K562 (cell line): Measurements from ENCODE around the gene CD164L2. TPM values are rescaled to one million over a fixed set of nuclear protein-coding genes. Genes with fewer than 3 reads are reported as not detected.
A peak's percentile ranks its signal among the peaks of the same experiment; 100 is the strongest.

Experiments used
- PHF20 ChIP-seq: fragments of 450-650 bp; IDR thresholded peaks from 2 replicates; pipeline ENCODE4 v1.6.1; 2018; ENCODE audit not compliant: partially characterized antibody
- RAD21 ChIP-seq, 2 experiments: fragments of 250-450 bp in 1 of 2; fragments of 450-650 bp in 1 of 2; sonication (Bioruptor Pico) in 1 of 2; formaldehyde crosslinking in 1 of 2; IDR thresholded peaks in 1 of 2; conservative IDR thresholded peaks in 1 of 2; 2 replicates each; pipeline versions ENCODE4 v1.4.0 to v1.8.0; 2020 to 2022; ENCODE audit warnings: mild to moderate bottlenecking in 2 of 2, moderate library complexity in 1 of 2
- RB1 ChIP-seq: fragments of 450-650 bp; IDR thresholded peaks from 2 replicates; pipeline ENCODE4 v1.6.1; 2017; ENCODE audit warnings: low read depth, mild to moderate bottlenecking
- RCOR1 ChIP-seq, 2 experiments: IDR thresholded peaks; 2 replicates each; pipeline ENCODE4 v1.6.1; 2012; ENCODE audit warnings: low read depth in 2 of 2, low read length in 2 of 2, borderline replicate concordance in 1 of 2, improper control_type of control experiment in 1 of 2
- SMC3 ChIP-seq: conservative IDR thresholded peaks from 2 replicates; pipeline ENCODE4 v1.6.1; 2011; ENCODE audit warnings: low read depth, low read length, improper control_type of control experiment; ENCODE audit not compliant: insufficient read depth
- SPI1 ChIP-seq: IDR thresholded peaks from 2 replicates; pipeline ENCODE4 v1.6.1; 2011; ENCODE audit warnings: low read depth, low read length, control low read depth, borderline replicate concordance
- SRSF1 ChIP-seq: fragments of 200-400 bp; formaldehyde crosslinking; IDR thresholded peaks from 2 replicates; pipeline ENCODE4 v1.6.1; 2017; ENCODE audit warnings: mild to moderate bottlenecking, low read depth, low read length, moderate library complexity
- SUPT5H ChIP-seq: fragments of 450-650 bp; IDR thresholded peaks from 2 replicates; pipeline ENCODE4 v1.6.1; 2016
- YY1 ChIP-seq, 3 experiments: IDR thresholded peaks; 2 replicates each; pipeline ENCODE4 v1.6.1; 2011; ENCODE audit warnings: low read length in 2 of 3, mild to moderate bottlenecking in 2 of 3, moderate library complexity in 2 of 3, borderline replicate concordance in 1 of 3, control low read depth in 1 of 3, low read depth in 1 of 3; ENCODE audit not compliant: insufficient read depth in 3 of 3, insufficient replicate concordance in 2 of 3, control insufficient read depth in 1 of 3, insufficient read length in 1 of 3; ENCODE audit errors: extremely low read depth in 1 of 3
- ZZZ3 ChIP-seq: fragments of 450-650 bp; IDR thresholded peaks from 2 replicates; pipeline ENCODE4 v1.6.1; 2016; ENCODE audit warnings: antibody characterized with exemption, mild to moderate bottlenecking, moderate library complexity
- polyA plus RNA-seq, 8 experiments: library from polyadenylated mRNA; depleted of rRNA in 4 of 8; stranded (reverse) in 5 of 8; unstranded in 3 of 8; fragments of >200 nt; fragmentation: Nextera tagmentation in 2 of 8; fragmentation: Illumina TruSeq in 1 of 8; extraction: Ambion mirVana in 2 of 8; extraction: Trizol in 1 of 8; gene quantifications; 2 replicates each; pipeline versions ENCODE4 v1.2.1 to v1.2.3, GENCODE V29; 2011 to 2014; ENCODE audit warnings: inconsistent platforms in 1 of 8, missing spikeins in 1 of 8
- total RNA-seq, 7 experiments: library from RNA; depleted of rRNA in 6 of 7; stranded (reverse); fragments of >200 nt in 6 of 7; fragmentation: Illumina TruSeq in 2 of 7; extraction: Trizol in 2 of 7; gene quantifications; 2 replicates each; pipeline versions ENCODE4 v1.2.1 to v1.2.3, GENCODE V29; 2011 to 2021; ENCODE audit warnings: low replicate concordance in 1 of 7
- TF ChIP-seq, protein P1 (sequence below), 3 experiments: IDR thresholded peaks in 2 of 3; conservative IDR thresholded peaks in 1 of 3; 2 replicates each; pipeline ENCODE4 v1.5.1; 2011 to 2012; ENCODE audit warnings: low read length in 3 of 3, mild to moderate bottlenecking in 3 of 3, control low read depth in 2 of 3, improper control_type of control experiment in 1 of 3, inconsistent platforms in 1 of 3, low read depth in 1 of 3, mixed read lengths in 1 of 3, moderate library complexity in 1 of 3; ENCODE audit not compliant: insufficient read depth in 2 of 3
- TF ChIP-seq, protein P2 (sequence below): sonication (generic); formaldehyde crosslinking; IDR thresholded peaks from 2 replicates; pipeline ENCODE4 v1.8.0; 2022; ENCODE audit warnings: mild to moderate bottlenecking, missing genetic modification reagents
- TF ChIP-seq, protein P3 (sequence below): IDR thresholded peaks from 2 replicates; pipeline ENCODE4 v1.6.1; 2012; ENCODE audit warnings: low read depth, low read length, improper control_type of control experiment, borderline replicate concordance
- TF ChIP-seq, protein P4 (sequence below), 2 experiments: fragments of 450-650 bp; conservative IDR thresholded peaks; 2 replicates each; pipeline ENCODE4 v1.6.1; 2017; ENCODE audit warnings: mild to moderate bottlenecking in 2 of 2, moderate library complexity in 2 of 2

CD164L2 gene
- total and polyA plus RNA-seq, 9 of the 15 experiments (the other 6 are each of a cell fraction or from before 2014, with no cell fraction given): 0.08 to 0.92 (median 0.38) TPM; not detected in 1

DNA sequence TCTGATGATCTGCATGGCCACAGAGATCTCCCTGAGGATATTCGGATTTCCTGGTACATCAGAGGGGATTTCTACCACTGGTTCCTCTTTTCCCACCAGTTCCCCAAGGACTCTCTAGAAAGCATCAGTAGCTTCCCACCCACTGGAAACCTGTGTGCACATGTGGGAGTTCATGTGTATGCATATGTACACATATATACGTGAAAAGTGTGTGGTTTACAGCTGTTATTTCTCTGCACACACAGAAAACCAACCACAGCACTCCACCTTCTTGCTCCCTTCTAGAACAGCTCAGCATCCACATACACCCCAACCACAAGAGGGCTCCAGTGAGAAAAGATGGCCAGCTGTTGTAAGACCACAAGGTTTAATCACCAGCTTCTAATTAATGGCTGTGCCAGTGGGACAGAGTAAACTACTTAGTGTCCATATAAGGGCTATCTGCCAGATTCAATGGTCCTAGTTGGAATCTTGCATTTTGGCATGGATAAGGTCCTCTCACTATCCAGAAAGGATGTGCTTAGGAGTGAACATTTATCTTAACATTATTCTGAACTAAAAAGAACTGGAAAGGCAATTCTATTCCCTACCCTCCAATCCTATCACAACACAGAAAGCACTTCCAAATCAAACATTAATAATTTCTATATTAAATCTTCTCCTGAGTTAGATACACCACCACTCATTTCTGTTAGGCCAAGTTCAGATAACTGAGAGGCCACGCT lies 33.4 kb upstream of the CD164L2 start (continued):
- TF ChIP-seq, protein P1, sequence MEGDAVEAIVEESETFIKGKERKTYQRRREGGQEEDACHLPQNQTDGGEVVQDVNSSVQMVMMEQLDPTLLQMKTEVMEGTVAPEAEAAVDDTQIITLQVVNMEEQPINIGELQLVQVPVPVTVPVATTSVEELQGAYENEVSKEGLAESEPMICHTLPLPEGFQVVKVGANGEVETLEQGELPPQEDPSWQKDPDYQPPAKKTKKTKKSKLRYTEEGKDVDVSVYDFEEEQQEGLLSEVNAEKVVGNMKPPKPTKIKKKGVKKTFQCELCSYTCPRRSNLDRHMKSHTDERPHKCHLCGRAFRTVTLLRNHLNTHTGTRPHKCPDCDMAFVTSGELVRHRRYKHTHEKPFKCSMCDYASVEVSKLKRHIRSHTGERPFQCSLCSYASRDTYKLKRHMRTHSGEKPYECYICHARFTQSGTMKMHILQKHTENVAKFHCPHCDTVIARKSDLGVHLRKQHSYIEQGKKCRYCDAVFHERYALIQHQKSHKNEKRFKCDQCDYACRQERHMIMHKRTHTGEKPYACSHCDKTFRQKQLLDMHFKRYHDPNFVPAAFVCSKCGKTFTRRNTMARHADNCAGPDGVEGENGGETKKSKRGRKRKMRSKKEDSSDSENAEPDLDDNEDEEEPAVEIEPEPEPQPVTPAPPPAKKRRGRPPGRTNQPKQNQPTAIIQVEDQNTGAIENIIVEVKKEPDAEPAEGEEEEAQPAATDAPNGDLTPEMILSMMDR (IDR thresholded peaks at IDR 0.05 in 2 of 3, conservative IDR thresholded peaks at IDR 0.05 in 1 of 3; ENCODE audit: insufficient read depth in 2 of 3, low read depth in 1 of 3, low read length in 3 of 3): peak; percentile 73 to 81 (median 77)
- peak; percentile 23; the same call in 1 of the 2 replicates for TF ChIP-seq RB1
- no peak for TF ChIP-seq SRSF1
- TF ChIP-seq, protein P2, sequence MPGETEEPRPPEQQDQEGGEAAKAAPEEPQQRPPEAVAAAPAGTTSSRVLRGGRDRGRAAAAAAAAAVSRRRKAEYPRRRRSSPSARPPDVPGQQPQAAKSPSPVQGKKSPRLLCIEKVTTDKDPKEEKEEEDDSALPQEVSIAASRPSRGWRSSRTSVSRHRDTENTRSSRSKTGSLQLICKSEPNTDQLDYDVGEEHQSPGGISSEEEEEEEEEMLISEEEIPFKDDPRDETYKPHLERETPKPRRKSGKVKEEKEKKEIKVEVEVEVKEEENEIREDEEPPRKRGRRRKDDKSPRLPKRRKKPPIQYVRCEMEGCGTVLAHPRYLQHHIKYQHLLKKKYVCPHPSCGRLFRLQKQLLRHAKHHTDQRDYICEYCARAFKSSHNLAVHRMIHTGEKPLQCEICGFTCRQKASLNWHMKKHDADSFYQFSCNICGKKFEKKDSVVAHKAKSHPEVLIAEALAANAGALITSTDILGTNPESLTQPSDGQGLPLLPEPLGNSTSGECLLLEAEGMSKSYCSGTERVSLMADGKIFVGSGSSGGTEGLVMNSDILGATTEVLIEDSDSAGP (CRISPR knock-in tag): no peak
- TF ChIP-seq, protein P3, sequence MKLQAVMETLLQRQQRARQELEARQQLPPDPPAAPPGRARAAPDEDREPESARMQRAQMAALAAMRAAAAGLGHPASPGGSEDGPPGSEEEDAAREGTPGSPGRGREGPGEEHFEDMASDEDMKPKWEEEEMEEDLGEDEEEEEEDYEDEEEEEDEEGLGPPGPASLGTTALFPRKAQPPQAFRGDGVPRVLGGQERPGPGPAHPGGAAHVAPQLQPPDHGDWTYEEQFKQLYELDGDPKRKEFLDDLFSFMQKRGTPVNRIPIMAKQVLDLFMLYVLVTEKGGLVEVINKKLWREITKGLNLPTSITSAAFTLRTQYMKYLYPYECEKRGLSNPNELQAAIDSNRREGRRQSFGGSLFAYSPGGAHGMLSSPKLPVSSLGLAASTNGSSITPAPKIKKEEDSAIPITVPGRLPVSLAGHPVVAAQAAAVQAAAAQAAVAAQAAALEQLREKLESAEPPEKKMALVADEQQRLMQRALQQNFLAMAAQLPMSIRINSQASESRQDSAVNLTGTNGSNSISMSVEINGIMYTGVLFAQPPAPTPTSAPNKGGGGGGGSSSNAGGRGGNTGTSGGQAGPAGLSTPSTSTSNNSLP: peak; percentile 45; the same call in 1 of the 2 replicates
- TF ChIP-seq, protein P4, sequence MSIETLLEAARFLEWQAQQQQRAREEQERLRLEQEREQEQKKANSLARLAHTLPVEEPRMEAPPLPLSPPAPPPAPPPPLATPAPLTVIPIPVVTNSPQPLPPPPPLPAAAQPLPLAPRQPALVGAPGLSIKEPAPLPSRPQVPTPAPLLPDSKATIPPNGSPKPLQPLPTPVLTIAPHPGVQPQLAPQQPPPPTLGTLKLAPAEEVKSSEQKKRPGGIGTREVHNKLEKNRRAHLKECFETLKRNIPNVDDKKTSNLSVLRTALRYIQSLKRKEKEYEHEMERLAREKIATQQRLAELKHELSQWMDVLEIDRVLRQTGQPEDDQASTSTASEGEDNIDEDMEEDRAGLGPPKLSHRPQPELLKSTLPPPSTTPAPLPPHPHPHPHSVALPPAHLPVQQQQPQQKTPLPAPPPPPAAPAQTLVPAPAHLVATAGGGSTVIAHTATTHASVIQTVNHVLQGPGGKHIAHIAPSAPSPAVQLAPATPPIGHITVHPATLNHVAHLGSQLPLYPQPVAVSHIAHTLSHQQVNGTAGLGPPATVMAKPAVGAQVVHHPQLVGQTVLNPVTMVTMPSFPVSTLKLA (conservative IDR thresholded peaks at IDR 0.05): 0 out of 4 replicates have a peak, but pooled peaks of 1 of the 2 experiments have one; percentile 25
- peak; percentile 63 to 80 for TF ChIP-seq RAD21 (CRISPR knock-in tag; conservative IDR thresholded peaks at IDR 0.05 in 1 of 2, IDR thresholded peaks at IDR 0.05 in 1 of 2)
- 0 out of 2 replicates have a peak, but pooled peaks have one; percentile 48 for TF ChIP-seq ZZZ3
- TF ChIP-seq SPI1: 0 out of 2 replicates have a peak, but pooled peaks have one; percentile 22
- no peak for TF ChIP-seq SUPT5H
- no peak for TF ChIP-seq PHF20
- 0 out of 4 replicates have a peak, but pooled peaks of 1 of the 2 experiments have one; percentile 39 for TF ChIP-seq RCOR1 (IDR thresholded peaks at IDR 0.05; ENCODE audit: borderline replicate concordance in 1 of 2, low read depth in 2 of 2, low read length in 2 of 2)
- TF ChIP-seq YY1 (IDR thresholded peaks at IDR 0.05; ENCODE audit: borderline replicate concordance in 1 of 3, control insufficient read depth in 1 of 3, extremely low read depth in 1 of 3, insufficient read depth in 3 of 3, insufficient read length in 1 of 3, insufficient replicate concordance in 2 of 3, low read depth in 1 of 3, low read length in 2 of 3): peak in 1 of 3 experiments; percentile 31
- peak; percentile 87 for TF ChIP-seq SMC3
